IPS-20b (cell line): ENCODE measurements around the gene UEVLD.

Source experiments
- H3K27ac ChIP-seq: one replicate; pipeline ENCODE4 v1.5.1; 2013; ENCODE audit warnings: low read length
- H3K27me3 ChIP-seq: 2 replicates; pipeline ENCODE4 v1.6.1; 2013; ENCODE audit warnings: mild to moderate bottlenecking, low read length, inconsistent platforms; ENCODE audit not compliant: insufficient read depth
- H3K36me3 ChIP-seq: 2 replicates; pipeline ENCODE4 v1.6.1; 2013; ENCODE audit warnings: low read depth, mild to moderate bottlenecking, inconsistent platforms, low read length, moderate library complexity; ENCODE audit not compliant: insufficient read depth
- H3K4me1 ChIP-seq: 2 replicates; pipeline ENCODE4 v1.6.1; 2013; ENCODE audit warnings: mild to moderate bottlenecking, control low read depth, inconsistent platforms, low read length, moderate library complexity; ENCODE audit not compliant: insufficient read depth
- H3K4me3 ChIP-seq: 2 replicates; pipeline ENCODE4 v1.5.1; 2013; ENCODE audit warnings: mild to moderate bottlenecking, low read length, inconsistent platforms
- H3K9ac ChIP-seq: 2 replicates; pipeline ENCODE4 v1.6.1; 2013; ENCODE audit warnings: low read depth, mild to moderate bottlenecking, inconsistent platforms, low read length, moderate library complexity
- H3K9me3 ChIP-seq: 2 replicates; pipeline ENCODE4 v1.6.1; 2013; ENCODE audit warnings: mild to moderate bottlenecking, low read depth, low read length, inconsistent platforms; ENCODE audit not compliant: insufficient read depth

The UEVLD gene

GRCh38 chr11:18588297-18589252, at the start of gene UEVLD:
UEVLD (minus strand) TSS chr11:18588734; CDS start chr11:18588654, 80 bp downstream.
- peak within 1 kb of the TSS; percentile 93 for H3K4me3 ChIP-seq

DNA sequence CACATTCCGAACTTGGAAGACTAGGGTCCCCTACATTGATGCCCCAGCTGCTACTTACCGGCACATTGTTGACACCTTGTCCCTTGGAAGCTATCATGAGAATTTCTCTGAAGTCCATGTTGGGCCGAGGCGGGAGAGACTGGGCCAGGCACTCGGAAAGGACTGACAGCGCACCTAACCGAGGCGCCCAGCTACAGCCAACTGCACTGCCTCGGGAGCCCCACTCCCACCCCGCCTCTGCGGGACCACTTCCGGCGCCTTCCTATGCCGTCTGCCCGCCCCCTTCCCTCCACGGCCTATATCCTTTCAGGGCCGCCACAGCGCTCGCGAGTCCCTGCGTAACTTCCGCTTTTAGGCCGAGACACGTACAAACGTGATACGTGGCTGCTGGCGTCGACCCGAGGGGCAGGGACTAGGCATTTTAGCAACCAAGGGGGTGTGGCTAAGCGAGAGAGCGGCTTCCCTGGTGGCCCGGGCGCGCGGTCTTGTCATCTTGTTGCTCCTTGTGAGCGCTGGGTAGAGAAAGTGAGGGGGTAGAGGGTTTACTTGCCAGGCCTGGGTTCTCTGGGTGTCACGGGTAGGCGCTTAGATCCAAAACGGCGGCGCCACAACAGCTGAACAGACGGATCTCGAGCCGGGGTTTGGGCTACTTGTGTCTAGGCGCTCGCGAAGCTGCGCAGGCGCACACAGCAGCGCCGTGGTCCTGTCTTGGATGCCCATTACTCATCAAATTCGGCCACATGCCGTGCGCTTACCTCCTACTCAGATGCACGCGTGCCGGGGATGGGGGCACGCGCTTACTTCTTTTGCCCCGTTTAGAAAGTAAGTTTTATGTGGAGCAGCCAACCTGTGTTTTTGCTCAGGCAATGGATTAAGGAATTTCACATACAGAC, 45.9 kb upstream of the UEVLD start, which contains the start of gene SPTY2D1:
Gene SPTY2D1 (minus strand): TSS at position 203 of the 893 bp plus-strand sequence. CDS start 85 bp downstream, at position 118.
- Histone ChIP-seq H3K4me1 (peaks cover 6% of the 10 kb centered on the region; the same call in 1 of the 2 replicates), H3K9ac (peak within 1 kb of the TSS; percentile 90), H3K4me3 (peak within 1 kb of the TSS; percentile 99), H3K27me3 (no peaks in the 10 kb centered on the region), H3K36me3 (no peaks in the 10 kb centered on the region), H3K27ac (peak within 1 kb of the TSS; percentile 81), H3K9me3 (no peaks in the 10 kb centered on the region)

More at GRCh38 chr11:18588297-18589252, at the start of gene UEVLD:
- Histone ChIP-seq H3K36me3 (no peaks in the 10 kb centered on the region), H3K27me3 (no peaks in the 10 kb centered on the region), H3K9ac (peak within 1 kb of the TSS; percentile 96), H3K4me1 (peaks cover 4% of the 10 kb centered on the region; the same call in 1 of the 2 replicates), H3K9me3 (no peaks in the 10 kb centered on the region), H3K27ac (peak within 1 kb of the TSS; percentile 35)

- Histone ChIP-seq H3K4me3 (peak overlapping the region; percentile 99), H3K36me3 (no peaks in the 10 kb centered on the region), H3K27ac (no peak overlapping the region), H3K27me3 (no peaks in the 10 kb centered on the region), H3K9me3 (no peaks in the 10 kb centered on the region), H3K9ac (peak overlapping the region; percentile 90), H3K4me1 (peaks cover 6% of the 10 kb centered on the region; the same call in 1 of the 2 replicates)
Observed at GRCh38 chr11:18633256-18634139, 45.0 kb upstream of the UEVLD start.

GRCh38 chr11:18632841-18633240, 44.3 kb upstream of the UEVLD start:
- Histone ChIP-seq H3K4me3 (peak overlapping the region; percentile 99), H3K9me3 (no peaks in the 10 kb centered on the region), H3K27ac (no peak overlapping the region), H3K27me3 (no peaks in the 10 kb centered on the region), H3K4me1 (peaks cover 6% of the 10 kb centered on the region; the same call in 1 of the 2 replicates), H3K9ac (peak overlapping the region; percentile 90; the same call in 1 of the 2 replicates), H3K36me3 (no peaks in the 10 kb centered on the region)

- H3K4me1 ChIP-seq, result no peaks in the 10 kb centered on the region
Observed at GRCh38 chr11:18624161-18624560, 35.6 kb upstream of the UEVLD start.

DNA sequence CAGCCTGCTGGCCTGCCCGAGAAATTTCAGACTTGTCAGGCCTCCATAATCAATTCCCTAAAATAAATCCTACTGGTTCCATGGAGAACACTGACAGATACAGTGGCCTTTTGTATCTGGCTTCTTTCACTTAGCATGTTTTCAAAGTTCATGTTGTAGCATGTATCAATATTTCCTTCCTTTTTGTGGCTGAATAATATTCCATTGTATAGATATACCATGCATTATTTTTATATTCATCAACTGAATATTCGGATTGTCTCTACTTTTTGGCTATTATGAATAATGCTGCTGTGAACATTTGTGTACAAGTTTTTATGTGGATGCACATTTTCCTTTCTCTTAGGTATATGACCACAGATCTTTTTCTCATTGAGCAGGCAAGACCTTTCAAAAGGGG, 35.2 kb upstream of the UEVLD start:
- Histone ChIP-seq H3K4me1 (no peaks in the 10 kb centered on the region), H3K27me3 (no peaks in the 10 kb centered on the region), H3K36me3 (no peaks in the 10 kb centered on the region), H3K27ac (no peak overlapping the region), H3K9ac (no peak overlapping the region), H3K9me3 (no peaks in the 10 kb centered on the region), H3K4me3 (no peak overlapping the region)

More at GRCh38 chr11:18624161-18624560, 35.6 kb upstream of the UEVLD start:
- Histone ChIP-seq H3K9me3 (no peaks in the 10 kb centered on the region), H3K4me3 (no peak overlapping the region), H3K27me3 (no peaks in the 10 kb centered on the region), H3K27ac (no peak overlapping the region), H3K9ac (no peak overlapping the region), H3K36me3 (no peaks in the 10 kb centered on the region)

- Histone ChIP-seq H3K27ac (no peak overlapping the region), H3K4me1 (no peaks in the 10 kb centered on the region), H3K9me3 (no peaks in the 10 kb centered on the region), H3K4me3 (no peak overlapping the region), H3K27me3 (no peaks in the 10 kb centered on the region), H3K9ac (no peak overlapping the region), H3K36me3 (peaks cover 28% of the 10 kb centered on the region)
Observed at GRCh38 chr11:18618342-18619025, 29.9 kb upstream of the UEVLD start.

DNA sequence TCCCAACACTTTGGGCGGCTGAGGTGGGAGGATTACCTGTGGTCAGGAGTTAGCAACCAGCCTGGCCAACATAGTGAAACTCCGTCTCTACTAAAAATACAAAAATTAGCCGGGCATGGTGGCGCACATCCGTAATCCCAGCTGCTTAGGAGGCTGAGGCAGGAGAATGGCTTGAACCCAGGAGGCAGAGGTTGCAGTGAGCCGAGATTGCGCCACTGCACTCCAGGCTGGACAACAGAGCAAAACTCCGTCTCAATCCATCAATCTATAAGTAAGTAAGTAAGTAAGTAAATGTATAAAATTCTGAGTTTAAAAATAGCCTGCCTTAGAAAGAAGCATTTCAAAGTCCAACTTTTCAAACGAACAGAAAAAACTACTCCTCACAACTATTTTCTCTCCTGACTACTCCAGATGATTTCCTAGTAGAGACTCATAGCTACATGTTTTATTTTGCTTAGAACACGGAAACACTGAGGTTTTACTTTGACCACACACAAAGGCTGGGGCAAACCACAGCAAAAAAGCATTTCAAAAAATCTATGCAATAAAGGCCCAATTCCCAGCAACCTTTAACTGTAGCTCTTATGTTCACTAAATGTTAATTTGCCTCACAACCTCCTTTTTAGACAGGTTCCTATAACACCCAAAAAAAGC, 29.3 kb upstream of the UEVLD start:
- Histone ChIP-seq H3K36me3 (peaks cover 32% of the 10 kb centered on the region), H3K27ac (no peak overlapping the region), H3K27me3 (no peaks in the 10 kb centered on the region), H3K4me3 (no peak overlapping the region), H3K4me1 (no peaks in the 10 kb centered on the region), H3K9ac (no peak overlapping the region), H3K9me3 (no peaks in the 10 kb centered on the region)

GRCh38 chr11:18615628-18616392, 27.3 kb upstream of the UEVLD start:
- no peaks in the 10 kb centered on the region for H3K27me3 ChIP-seq
- H3K4me3 ChIP-seq, result no peak overlapping the region
- H3K36me3 ChIP-seq, result peaks cover 47% of the 10 kb centered on the region
- no peak overlapping the region for H3K27ac ChIP-seq
- no peaks in the 10 kb centered on the region for H3K4me1 ChIP-seq
- H3K9me3 ChIP-seq, result no peaks in the 10 kb centered on the region
- no peak overlapping the region for H3K9ac ChIP-seq
